Measurements from ENCODE around the gene TGFB2.

GRCh38 chr1:218332416-218332815, 12.7 kb upstream of the TGFB2 start:
- TF ChIP-seq POLR2A (IDR thresholded peaks at IDR 0.05) (no peak), EP300 (IDR thresholded peaks at IDR 0.05) (no peak), CTCF (IDR thresholded peaks at IDR 0.05) (no peak)

Measured in gastroesophageal sphincter (tissue), 3 donors.